Endothelial cell of umbilical vein (primary cell): ENCODE data around the gene FAM181A. TPM values are rescaled to one million over a fixed set of nuclear protein-coding genes. Genes with fewer than 3 reads are reported as not detected.

ENCODE experiments used
- BruUV-seq: library from RNA; stranded (reverse); fragments of 400-500 nt; replicated peaks from 2 replicates; lab custom pipeline; 2021; lab: Mats Ljungman, UMichigan
- CTCF ChIA-PET: fragments of 300-600, 350-600 bp; sonication (Branson Sonifier 250); formaldehyde crosslinking; loops from one replicate; lab custom pipeline; 2021; ENCODE audit warnings: antibody characterized with exemption, inconsistent platforms; lab: Charles Lee
- POLR2A ChIA-PET: fragments of 300-600, 350-600 bp; sonication (Branson Sonifier 250); formaldehyde crosslinking; loops from one replicate; lab custom pipeline; 2021; ENCODE audit warnings: antibody characterized with exemption, inconsistent platforms; lab: Charles Lee
- DNase-seq: peaks from one replicate; pipeline ENCODE4 v3.0.0-alpha.2; 2011; ENCODE audit warnings: low read depth, low spot score
- FAIRE-seq: peaks from 2 replicates; lab custom pipeline; 2011; peaks lifted over from hg19 to GRCh38; lab: Jason Lieb, UNC
- H2AFZ ChIP-seq: 2 replicates; pipeline ENCODE4 v1.6.0; 2012; ENCODE audit warnings: low read depth, low read length, control low read depth, inconsistent platforms
- H3K27ac ChIP-seq: 2 replicates; pipeline ENCODE4 v1.5.1; 2011; ENCODE audit warnings: low read depth, mild to moderate bottlenecking, control low read depth, low read length, moderate library complexity; ENCODE audit not compliant: insufficient read depth
- H3K27me3 ChIP-seq, 2 experiments: 2 replicates each; pipeline versions ENCODE4 v1.6.0 to v1.6.1; 2011; ENCODE audit warnings: low read length in 2 of 2, mixed read lengths in 1 of 2; ENCODE audit not compliant: control insufficient read depth in 2 of 2, insufficient read depth in 2 of 2
- H3K36me3 ChIP-seq, 2 experiments: 2 replicates in 1 of 2; 3 replicates in 1 of 2; pipeline ENCODE4 v1.5.1; 2011; ENCODE audit warnings: low read length in 2 of 2, mild to moderate bottlenecking in 1 of 2, moderate library complexity in 1 of 2; ENCODE audit not compliant: control insufficient read depth in 2 of 2, insufficient read depth in 2 of 2; ENCODE audit errors: extremely low read depth in 1 of 2
- H3K4me1 ChIP-seq: 3 replicates; pipeline ENCODE4 v1.5.1; 2011; ENCODE audit warnings: mild to moderate bottlenecking, low read length; ENCODE audit not compliant: control insufficient read depth, insufficient read depth; ENCODE audit errors: extremely low read depth
- H3K4me2 ChIP-seq: 2 replicates; pipeline ENCODE4 v1.6.1; 2011; ENCODE audit warnings: low read length, control low read depth, mixed read lengths; ENCODE audit not compliant: insufficient read depth
- H3K4me3 ChIP-seq, 3 experiments: fragments of 200-600 bp in 1 of 3; sonication (generic), shearing (Covaris generic) in 1 of 3; replicated peaks in 1 of 3; 2 replicates each; pipeline ENCODE4 v1.5.1; 2011 to 2016; ENCODE audit warnings: control low read depth in 3 of 3, low read length in 3 of 3, mild to moderate bottlenecking in 2 of 3, inconsistent platforms in 1 of 3, low read depth in 1 of 3, moderate library complexity in 1 of 3; ENCODE audit not compliant: insufficient read depth in 1 of 3
- H3K79me2 ChIP-seq: 2 replicates; pipeline ENCODE4 v1.6.0; 2012; ENCODE audit warnings: low read length, inconsistent platforms; ENCODE audit not compliant: control insufficient read depth, insufficient read depth
- H3K9ac ChIP-seq: replicated peaks from 2 replicates; pipeline ENCODE3; 2011; ENCODE audit warnings: low read length, control low read depth; ENCODE audit not compliant: insufficient read depth; ENCODE audit errors: extremely low read depth
- H3K9me1 ChIP-seq: replicated peaks from 3 replicates; pipeline ENCODE4 v1.6.0; 2011; ENCODE audit warnings: mild to moderate bottlenecking, low read length; ENCODE audit not compliant: control insufficient read depth, insufficient read depth; ENCODE audit errors: extremely low read depth
- H3K9me3 ChIP-seq: replicated peaks from 2 replicates; pipeline ENCODE4 v1.5.1; 2012; ENCODE audit warnings: low read length, inconsistent platforms; ENCODE audit not compliant: control insufficient read depth, insufficient read depth
- H4K20me1 ChIP-seq: replicated peaks from 2 replicates; pipeline ENCODE3; 2011; ENCODE audit warnings: mild to moderate bottlenecking, low read length; ENCODE audit not compliant: control insufficient read depth, insufficient read depth; ENCODE audit errors: extremely low read depth
- GATA2 ChIP-seq: IDR thresholded peaks from 2 replicates; pipeline ENCODE4 v1.7.0; 2011; ENCODE audit warnings: low read depth, mild to moderate bottlenecking, moderate library complexity, mixed read lengths, low read length; ENCODE audit not compliant: insufficient read length, insufficient read depth
- JUN ChIP-seq: IDR thresholded peaks from 2 replicates; pipeline ENCODE4 v1.6.1; 2011; ENCODE audit warnings: borderline replicate concordance, low read depth; ENCODE audit not compliant: insufficient read length, insufficient read depth
- POLR2AphosphoS5 ChIP-seq: IDR thresholded peaks from 2 replicates; pipeline ENCODE4 v1.6.1; 2012; ENCODE audit warnings: low read depth, mild to moderate bottlenecking, control low read depth, low read length, moderate library complexity; ENCODE audit not compliant: insufficient read depth
- dilution Hi-C: fragments of 300-500 bp; cut with MboI; formaldehyde crosslinking; loops from one replicate; pipeline ENCODE4 v1.15.0; 2019; ENCODE audit warnings: low sequenced_read_pairs; ENCODE audit not compliant: extremely low pct_ligation_motif_present
- intact Hi-C: fragments of 100-400 bp; cut with micrococcal nuclease; formaldehyde crosslinking; loops from one replicate; pipeline ENCODE4 v1.10.0; 2022
- polyA plus RNA-seq, 4 experiments: library from polyadenylated mRNA; depleted of rRNA in 3 of 4; stranded (reverse) in 3 of 4; unstranded in 1 of 4; fragments of >200 nt; gene quantifications; 2 replicates each; pipeline versions ENCODE4 v1.2.1 to v1.2.3, GENCODE V29; 2011 to 2012; ENCODE audit warnings: missing spikeins in 1 of 4
- total RNA-seq: library from RNA; stranded (reverse); gene quantifications from 2 replicates; pipeline ENCODE4 v1.2.3, GENCODE V29; 2021
- TF ChIP-seq, protein P1 (sequence below): IDR thresholded peaks from 2 replicates; pipeline ENCODE4 v1.6.1; 2011; ENCODE audit not compliant: insufficient read depth, insufficient read length
- TF ChIP-seq, protein P2 (sequence below), 2 donors: IDR thresholded peaks; 1 replicate in 1 of 2; 2 replicates in 1 of 2; pipeline ENCODE4 v1.5.1; 2011; ENCODE audit warnings: low read length in 2 of 2, mild to moderate bottlenecking in 2 of 2, moderate library complexity in 2 of 2, control low read depth in 1 of 2, inconsistent platforms in 1 of 2, low read depth in 1 of 2; ENCODE audit not compliant: insufficient read depth in 1 of 2; ENCODE audit errors: extremely low read depth in 1 of 2

FAM181A gene
- total and polyA plus RNA-seq, 2 donors (not counting 3 experiments of a cell fraction or from before 2014, with no cell fraction given): not detected

DNA sequence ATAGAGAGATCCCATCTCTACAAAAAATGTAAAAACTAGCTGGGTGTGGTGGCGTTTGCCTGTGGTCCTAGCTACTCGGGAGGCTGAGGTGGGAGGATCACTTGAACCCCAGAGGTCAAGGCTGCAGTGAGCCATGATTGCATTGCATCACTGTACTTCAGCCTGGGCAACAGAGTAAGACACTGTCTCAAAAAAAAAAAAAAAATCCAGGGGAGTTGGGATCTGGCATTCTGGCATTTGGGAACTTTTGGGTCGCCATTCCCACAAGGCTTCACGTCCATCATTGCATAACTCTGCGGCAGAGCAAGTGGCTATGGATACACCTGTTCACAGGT lies 34.7 kb upstream of the FAM181A start:
- intact Hi-C loops: loop anchor here (5.0 kb wide), 1 partner anchor 775 kb away; the partner anchor contains the start of gene ITPK1
- Histone ChIP-seq H3K27ac (no peak overlapping the region), H3K4me2 (no peak overlapping the region), H3K4me3 (no peak overlapping the region), H3K9ac (no peak overlapping the region), H3K27me3 (no peaks in the 10 kb centered on the region), H3K9me3 (no peaks in the 10 kb centered on the region), H3K36me3 (no peaks in the 10 kb centered on the region), H4K20me1 (no peaks in the 10 kb centered on the region), H2AFZ (no peak overlapping the region), H3K79me2 (no peaks in the 10 kb centered on the region), H3K4me1 (no peaks in the 10 kb centered on the region), H3K9me1 (no peaks in the 10 kb centered on the region)
- FAIRE-seq (no peak), DNase-seq (no peak)
- CTCF ChIA-PET: interaction anchor here (0.7 to 1.0 kb wide), 4 partner anchors 27 to 685 kb away, joined by 3 to 4 read pairs (median 3); no protein-coding TSS in a partner anchor
- dilution Hi-C loops: no loop called here
- TF ChIP-seq JUN (no peak), GATA2 (no peak)
- TF ChIP-seq, protein P1, sequence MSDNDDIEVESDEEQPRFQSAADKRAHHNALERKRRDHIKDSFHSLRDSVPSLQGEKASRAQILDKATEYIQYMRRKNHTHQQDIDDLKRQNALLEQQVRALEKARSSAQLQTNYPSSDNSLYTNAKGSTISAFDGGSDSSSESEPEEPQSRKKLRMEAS: no peak
- POLR2A ChIA-PET: no interaction called here
- no TSS peak for BruUV-seq

DNA sequence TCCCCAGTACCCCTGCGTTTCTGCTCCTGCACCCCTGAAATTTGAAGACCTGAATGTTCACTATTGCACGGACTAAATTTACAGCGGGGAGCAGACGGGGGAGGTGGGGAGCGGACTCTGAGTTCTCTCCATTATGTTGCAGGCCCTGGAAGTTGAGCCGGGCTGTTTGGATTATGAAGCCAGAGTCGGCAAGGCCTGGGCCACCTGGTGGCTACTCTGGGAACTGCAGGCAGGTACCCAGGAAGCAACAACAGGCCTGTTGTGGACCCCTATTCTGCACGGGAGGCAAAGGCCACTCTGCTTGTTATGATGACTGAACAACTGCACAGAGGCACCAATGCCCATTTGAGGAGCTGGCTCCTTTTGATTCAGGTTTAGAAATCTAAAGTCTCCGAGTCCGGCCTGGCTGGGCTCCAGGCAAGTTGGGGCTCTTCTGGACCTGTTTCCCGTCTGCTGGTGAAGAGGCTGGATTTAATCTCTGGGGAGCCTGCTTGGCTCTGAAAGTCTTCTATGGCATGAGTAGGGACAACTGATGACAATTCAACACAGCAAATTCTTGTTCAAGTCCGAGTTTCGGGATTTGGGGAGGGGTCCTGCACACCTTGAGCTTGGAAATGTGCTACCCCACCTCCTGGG lies 34.1 kb upstream of the FAM181A start:
- H2AFZ ChIP-seq: no peak overlapping the region
- H3K36me3 ChIP-seq: no peaks in the 10 kb centered on the region
- intact Hi-C loops (loop anchor here (1.0 to 5.0 kb wide), 2 partner anchors 238 to 776 kb away; partner anchors contain the start of gene ITPK1), dilution Hi-C loops (no loop called here)
- H3K4me1 ChIP-seq: no peaks in the 10 kb centered on the region
- H3K9me3 ChIP-seq: no peaks in the 10 kb centered on the region
- BruUV-seq: no TSS peak
- no peaks in the 10 kb centered on the region for H3K79me2 ChIP-seq
- POLR2A ChIA-PET: no interaction called here
- H3K9ac ChIP-seq: no peak overlapping the region
- DNase-seq (peak; percentile 38), FAIRE-seq (peak; percentile 54)
- H3K27ac ChIP-seq: no peak overlapping the region
- TF ChIP-seq, protein P2, sequence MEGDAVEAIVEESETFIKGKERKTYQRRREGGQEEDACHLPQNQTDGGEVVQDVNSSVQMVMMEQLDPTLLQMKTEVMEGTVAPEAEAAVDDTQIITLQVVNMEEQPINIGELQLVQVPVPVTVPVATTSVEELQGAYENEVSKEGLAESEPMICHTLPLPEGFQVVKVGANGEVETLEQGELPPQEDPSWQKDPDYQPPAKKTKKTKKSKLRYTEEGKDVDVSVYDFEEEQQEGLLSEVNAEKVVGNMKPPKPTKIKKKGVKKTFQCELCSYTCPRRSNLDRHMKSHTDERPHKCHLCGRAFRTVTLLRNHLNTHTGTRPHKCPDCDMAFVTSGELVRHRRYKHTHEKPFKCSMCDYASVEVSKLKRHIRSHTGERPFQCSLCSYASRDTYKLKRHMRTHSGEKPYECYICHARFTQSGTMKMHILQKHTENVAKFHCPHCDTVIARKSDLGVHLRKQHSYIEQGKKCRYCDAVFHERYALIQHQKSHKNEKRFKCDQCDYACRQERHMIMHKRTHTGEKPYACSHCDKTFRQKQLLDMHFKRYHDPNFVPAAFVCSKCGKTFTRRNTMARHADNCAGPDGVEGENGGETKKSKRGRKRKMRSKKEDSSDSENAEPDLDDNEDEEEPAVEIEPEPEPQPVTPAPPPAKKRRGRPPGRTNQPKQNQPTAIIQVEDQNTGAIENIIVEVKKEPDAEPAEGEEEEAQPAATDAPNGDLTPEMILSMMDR (IDR thresholded peaks at IDR 0.05; ENCODE audit: extremely low read depth in 1 of 2, insufficient read depth in 1 of 2, low read depth in 1 of 2, low read length in 2 of 2): peak; percentile 89 to 96
- TF ChIP-seq POLR2AphosphoS5: no peak
- no peaks in the 10 kb centered on the region for H3K9me1 ChIP-seq
- CTCF ChIA-PET: interaction anchor here (0.8 to 0.9 kb wide), 3 partner anchors 20 to 780 kb away, joined by 3 read pairs; no protein-coding TSS in a partner anchor
- no peaks in the 10 kb centered on the region for H4K20me1 ChIP-seq
- H3K4me3 ChIP-seq: no peak overlapping the region
- no peak overlapping the region for H3K4me2 ChIP-seq
- no peaks in the 10 kb centered on the region for H3K27me3 ChIP-seq
